Natural killer cell (primary cell): ENCODE data around the gene FYN. TPM values are rescaled to one million over a fixed set of nuclear protein-coding genes. Genes with fewer than 3 reads are reported as not detected.

Source experiments
- ATAC-seq, 3 donors: fragments of 150-1000 bp in 2 of 3; fragments of 200-7000 bp in 1 of 3; cut with Tn5 transposase; 1 replicate in 1 of 3; 2 replicates in 2 of 3; pipeline ENCODE4 v1.10.0; 2021; ENCODE audit warnings: mild to moderate bottlenecking in 2 of 3, moderate library complexity in 2 of 3
- DNase-seq, 2 donors: peaks; one replicate each; pipeline versions ENCODE4 v3.0.0 to v3.0.0-alpha.2; 2013 to 2021; ENCODE audit warnings: mixed read lengths in 1 of 2
- H3K27ac ChIP-seq: one replicate; pipeline ENCODE4 v1.5.1; 2013; ENCODE audit warnings: mild to moderate bottlenecking, low read length
- H3K27me3 ChIP-seq: one replicate; pipeline ENCODE4 v1.6.1; 2013; ENCODE audit warnings: low read length; ENCODE audit not compliant: control insufficient read depth, insufficient read depth
- H3K36me3 ChIP-seq: one replicate; pipeline ENCODE4 v1.6.1; 2013; ENCODE audit warnings: low read length; ENCODE audit not compliant: control insufficient read depth, insufficient read depth
- H3K4me1 ChIP-seq: one replicate; pipeline ENCODE4 v1.6.1; 2013; ENCODE audit warnings: low read length; ENCODE audit not compliant: control insufficient read depth, insufficient read depth
- H3K4me3 ChIP-seq: one replicate; pipeline ENCODE4 v1.5.1; 2013; ENCODE audit warnings: low read length
- H3K9me3 ChIP-seq: one replicate; pipeline ENCODE4 v1.6.1; 2013; ENCODE audit warnings: low read length; ENCODE audit not compliant: control insufficient read depth, insufficient read depth
- H3K27ac Mint-ChIP-seq, 2 donors: one replicate each; pipeline ENCODE4 v1.8.0; 2022; ENCODE audit warnings: mild to moderate bottlenecking in 2 of 2, mixed read lengths in 2 of 2, moderate library complexity in 1 of 2
- H3K27me3 Mint-ChIP-seq, 2 donors: one replicate each; pipeline ENCODE4 v1.8.0; 2022; ENCODE audit warnings: low read depth in 2 of 2, mixed read lengths in 2 of 2
- H3K36me3 Mint-ChIP-seq: one replicate; pipeline ENCODE4 v1.8.0; 2022; ENCODE audit warnings: mixed read lengths
- H3K4me1 Mint-ChIP-seq, 2 donors: one replicate each; pipeline ENCODE4 v1.8.0; 2022; ENCODE audit warnings: mixed read lengths in 2 of 2
- H3K4me3 Mint-ChIP-seq: one replicate; pipeline ENCODE4 v1.8.0; 2022; ENCODE audit warnings: mild to moderate bottlenecking, moderate library complexity, mixed read lengths
- H3K9me3 Mint-ChIP-seq, 2 donors: one replicate each; pipeline ENCODE4 v1.8.0; 2022; ENCODE audit warnings: mixed read lengths in 2 of 2
- WGBS: methylation state at CpG from one replicate; pipeline ENCODE4 v1.1.7; 2013; ENCODE audit warnings: missing lambda C conversion rate; ENCODE audit not compliant: insufficient coverage; 5-methylcytosine and 5-hydroxymethylcytosine counted together
- intact Hi-C: fragments of 100-400 bp; cut with micrococcal nuclease; formaldehyde crosslinking; loops from one replicate; pipeline ENCODE4 v1.14.2; 2022
- total RNA-seq, 4 donors: library from RNA; stranded (reverse); fragments of 120-200 nt in 1 of 4; gene quantifications; one replicate each; pipeline versions ENCODE4 v1.2.3 to v1.2.4, GENCODE V29; 2013 to 2022
- TF ChIP-seq, protein P1 (sequence below): fragments of 200-600 bp; IDR thresholded peaks from one replicate; pipeline ENCODE4 v1.8.0; 2022; ENCODE audit warnings: antibody characterized with exemption

FYN gene
- total RNA-seq, 3 donors from 2014 or later (not counting 1 experiment from before 2014, with no cell fraction given): 616 to 757 (median 713) TPM

DNA sequence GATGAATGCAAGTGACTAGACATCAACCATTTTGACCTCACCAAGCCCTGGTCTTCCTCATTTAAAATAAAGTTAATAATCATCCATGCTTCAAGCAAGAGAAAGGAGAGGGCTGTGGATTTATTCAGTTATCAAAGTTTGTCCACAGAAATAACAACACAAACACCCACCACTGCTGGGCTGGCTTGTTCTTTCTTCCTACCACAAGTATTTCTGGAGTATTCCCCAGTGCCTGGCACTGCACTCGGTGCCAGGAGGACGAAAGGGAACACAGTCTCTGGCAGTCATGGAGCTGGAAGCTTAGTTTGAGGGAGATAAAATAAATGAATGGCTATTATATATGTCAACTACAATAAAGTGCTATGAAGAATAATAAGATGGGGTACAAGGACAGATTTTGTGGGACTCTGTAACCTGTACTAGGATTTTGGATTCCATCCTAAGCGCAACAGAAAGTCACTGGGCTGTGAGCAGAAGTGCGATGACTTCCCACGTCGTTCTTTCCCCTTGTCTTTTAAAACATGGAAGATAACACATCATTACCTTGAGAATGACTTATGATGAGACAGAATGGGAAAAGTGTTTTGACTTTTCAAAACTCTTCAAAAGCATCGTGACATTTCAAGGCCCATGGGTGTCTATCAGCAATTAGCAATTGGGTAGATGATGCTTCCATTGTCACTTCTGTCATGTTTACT, 193.1 kb downstream of the FYN start:
- H3K4me1 Mint-ChIP-seq: peaks cover 65 to 74% of the 10 kb centered on the region in 2 donors
- no peak for DNase-seq
- ATAC-seq: no peak
- Histone ChIP-seq H3K4me1 (peaks cover 29% of the 10 kb centered on the region), H3K9me3 (no peaks in the 10 kb centered on the region), H3K36me3 (peaks cover 82% of the 10 kb centered on the region), H3K4me3 (no peak overlapping the region), H3K27me3 (no peaks in the 10 kb centered on the region), H3K27ac (no peak overlapping the region)
- TF ChIP-seq, protein P1, sequence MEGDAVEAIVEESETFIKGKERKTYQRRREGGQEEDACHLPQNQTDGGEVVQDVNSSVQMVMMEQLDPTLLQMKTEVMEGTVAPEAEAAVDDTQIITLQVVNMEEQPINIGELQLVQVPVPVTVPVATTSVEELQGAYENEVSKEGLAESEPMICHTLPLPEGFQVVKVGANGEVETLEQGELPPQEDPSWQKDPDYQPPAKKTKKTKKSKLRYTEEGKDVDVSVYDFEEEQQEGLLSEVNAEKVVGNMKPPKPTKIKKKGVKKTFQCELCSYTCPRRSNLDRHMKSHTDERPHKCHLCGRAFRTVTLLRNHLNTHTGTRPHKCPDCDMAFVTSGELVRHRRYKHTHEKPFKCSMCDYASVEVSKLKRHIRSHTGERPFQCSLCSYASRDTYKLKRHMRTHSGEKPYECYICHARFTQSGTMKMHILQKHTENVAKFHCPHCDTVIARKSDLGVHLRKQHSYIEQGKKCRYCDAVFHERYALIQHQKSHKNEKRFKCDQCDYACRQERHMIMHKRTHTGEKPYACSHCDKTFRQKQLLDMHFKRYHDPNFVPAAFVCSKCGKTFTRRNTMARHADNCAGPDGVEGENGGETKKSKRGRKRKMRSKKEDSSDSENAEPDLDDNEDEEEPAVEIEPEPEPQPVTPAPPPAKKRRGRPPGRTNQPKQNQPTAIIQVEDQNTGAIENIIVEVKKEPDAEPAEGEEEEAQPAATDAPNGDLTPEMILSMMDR: no peak
- intact Hi-C loops: no loop called here
- H3K36me3 Mint-ChIP-seq: peaks cover 35% of the 10 kb centered on the region
- H3K27ac Mint-ChIP-seq: peak overlapping the region; percentile 42 to 72
- WGBS: 92% methylated on average over 3 of the region's 7 CpGs
- no peak overlapping the region for H3K4me3 Mint-ChIP-seq
- H3K9me3 Mint-ChIP-seq: no peaks in the 10 kb centered on the region
- no peaks in the 10 kb centered on the region for H3K27me3 Mint-ChIP-seq

- Histone ChIP-seq H3K4me1 (peaks cover 24% of the 10 kb centered on the region), H3K4me3 (no peak overlapping the region), H3K36me3 (peaks cover 82% of the 10 kb centered on the region), H3K9me3 (no peaks in the 10 kb centered on the region), H3K27ac (no peak overlapping the region), H3K27me3 (no peaks in the 10 kb centered on the region)
- peaks cover 63 to 70% of the 10 kb centered on the region in 2 donors for H3K4me1 Mint-ChIP-seq
- no peaks in the 10 kb centered on the region for H3K27me3 Mint-ChIP-seq
- H3K9me3 Mint-ChIP-seq: no peaks in the 10 kb centered on the region
- peak overlapping the region; percentile 42 to 72 for H3K27ac Mint-ChIP-seq
- 92% methylated on average over 5 of the region's 5 CpGs for WGBS
- ATAC-seq: no peak
- no peak overlapping the region for H3K4me3 Mint-ChIP-seq
- TF ChIP-seq, protein P1: no peak
- H3K36me3 Mint-ChIP-seq: peaks cover 35% of the 10 kb centered on the region
- no peak for DNase-seq
- intact Hi-C loops: no loop called here
Observed at GRCh38 chr6:111679126-111679858, 194.0 kb downstream of the FYN start.

DNA sequence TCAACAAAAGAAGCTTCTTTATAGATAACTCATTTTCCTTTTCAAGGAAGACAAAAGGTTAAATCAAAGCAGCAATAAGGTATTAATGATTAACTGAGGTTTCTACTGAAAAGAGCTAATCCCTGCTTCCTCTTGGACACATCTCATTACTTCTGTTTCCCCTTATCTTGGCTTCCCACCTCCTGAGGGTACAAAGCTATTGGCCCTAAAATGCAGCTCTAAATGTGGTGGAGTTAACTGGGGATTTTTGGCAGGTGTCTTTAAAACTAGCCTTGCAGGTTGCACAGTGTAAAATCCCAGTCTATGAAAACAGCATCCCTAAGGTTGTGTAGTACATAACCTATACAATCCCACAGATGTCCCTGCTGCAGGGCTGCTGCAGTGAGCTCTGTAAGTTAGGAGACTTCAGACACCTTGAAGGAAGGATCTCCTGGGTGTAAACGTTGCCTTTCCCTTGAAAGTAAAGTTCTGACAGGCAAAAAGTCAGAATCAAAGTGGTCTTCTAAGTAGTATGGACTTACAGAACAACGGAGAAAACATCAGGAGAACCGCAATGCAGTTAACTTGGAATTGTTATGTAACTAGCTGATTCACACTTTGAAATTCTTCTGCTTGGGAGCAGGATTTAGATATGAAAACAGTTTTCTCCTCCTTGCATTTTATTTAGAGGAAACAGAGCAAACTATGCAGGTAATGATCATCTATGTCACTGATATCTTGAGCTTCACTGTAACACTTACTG, 195.8 kb downstream of the FYN start:
- Histone ChIP-seq H3K27ac (no peak overlapping the region), H3K4me1 (peaks cover 15% of the 10 kb centered on the region), H3K36me3 (peaks cover 86% of the 10 kb centered on the region), H3K9me3 (no peaks in the 10 kb centered on the region), H3K27me3 (no peaks in the 10 kb centered on the region), H3K4me3 (no peak overlapping the region)
- Mint-ChIP-seq H3K9me3 (no peaks in the 10 kb centered on the region), H3K27me3 (no peaks in the 10 kb centered on the region), H3K36me3 (peaks cover 45% of the 10 kb centered on the region), H3K4me1 (peaks cover 49 to 51% of the 10 kb centered on the region in 2 donors), H3K27ac (peak overlapping the region; percentile 42 to 65), H3K4me3 (no peak overlapping the region)
- no peak for DNase-seq
- intact Hi-C loops: no loop called here
- TF ChIP-seq, protein P1: no peak
- ATAC-seq: no peak
- 87% methylated on average over 3 of the region's 3 CpGs for WGBS
